HG02970 (cell line): Measurements from ENCODE around the gene TBC1D10B.
A peak's percentile ranks its signal among the peaks of the same experiment; 100 is the strongest.
"Not testable (repeated sequence)": the region's sequence is repeated elsewhere in the genome, so short reads cannot be mapped to it uniquely, and the experiment has no call there.

Experiments
- ATAC-seq: cut with Tn5 transposase; IDR thresholded peaks from one replicate; pipeline ENCODE4 v1.9.1; 2021; ENCODE audit warnings: mild to moderate bottlenecking, moderate library complexity, moderate number of reproducible peaks; ENCODE audit not compliant: unreplicated experiment, low FRiP score

TBC1D10B gene

GRCh38 chr16:30342751-30343490 is 27.4 kb downstream of the TBC1D10B start:
- ATAC-seq = no peak

- not testable (repeated sequence) for ATAC-seq
Measured at GRCh38 chr16:30341971-30342370, 28.3 kb downstream of the TBC1D10B start.

- ATAC-seq = no peak
Measured at GRCh38 chr16:30340621-30341020, 29.7 kb downstream of the TBC1D10B start.

GRCh38 chr16:30338715-30339114 is 31.6 kb downstream of the TBC1D10B start:
- not testable (repeated sequence) for ATAC-seq

GRCh38 chr16:30337964-30338357 is 32.3 kb downstream of the TBC1D10B start:
- ATAC-seq = not testable (repeated sequence)

GRCh38 chr16:30335598-30336474 is 34.5 kb downstream of the TBC1D10B start:
- peak; percentile 12 for ATAC-seq

GRCh38 chr16:30335028-30335597 is 35.2 kb downstream of the TBC1D10B start:
- peak; percentile 74 for ATAC-seq

- peak; percentile 88 for ATAC-seq
Measured at GRCh38 chr16:30334473-30334989, 35.8 kb downstream of the TBC1D10B start.

GRCh38 chr16:30324220-30324619 is 46.1 kb downstream of the TBC1D10B start:
- not testable (repeated sequence) for ATAC-seq

GRCh38 chr16:30318647-30319046 is 51.6 kb downstream of the TBC1D10B start:
- ATAC-seq = not testable (repeated sequence)

GRCh38 chr16:30310937-30311336 is 59.4 kb downstream of the TBC1D10B start:
- ATAC-seq = not testable (repeated sequence)

- not testable (repeated sequence) for ATAC-seq
Measured at GRCh38 chr16:30309255-30309654, 61.0 kb downstream of the TBC1D10B start.
